HT1080 (cell line): ENCODE measurements around the gene GRIA2. TPM values are rescaled to one million over a fixed set of nuclear protein-coding genes. Genes with fewer than 3 reads are reported as not detected.

ENCODE experiments used
- DNase-seq: peaks from one replicate; pipeline ENCODE4 v3.0.0-alpha.2; 2015; ENCODE audit warnings: low read depth
- small RNA-seq: library from RNA; depleted of rRNA; stranded (forward); fragments of <200 nt; gene quantifications from one replicate; pipeline ENCODE3, GENCODE V24; 2014
- total RNA-seq: library from RNA; depleted of rRNA; stranded (reverse); fragments of >200 nt; shearing (Covaris generic); gene quantifications from 2 replicates; pipeline ENCODE4 v1.2.3, GENCODE V29; 2014; rRNA removed

Gene GRIA2
- total RNA-seq, 1 experiment from 2014 or later, result not detected

DNA sequence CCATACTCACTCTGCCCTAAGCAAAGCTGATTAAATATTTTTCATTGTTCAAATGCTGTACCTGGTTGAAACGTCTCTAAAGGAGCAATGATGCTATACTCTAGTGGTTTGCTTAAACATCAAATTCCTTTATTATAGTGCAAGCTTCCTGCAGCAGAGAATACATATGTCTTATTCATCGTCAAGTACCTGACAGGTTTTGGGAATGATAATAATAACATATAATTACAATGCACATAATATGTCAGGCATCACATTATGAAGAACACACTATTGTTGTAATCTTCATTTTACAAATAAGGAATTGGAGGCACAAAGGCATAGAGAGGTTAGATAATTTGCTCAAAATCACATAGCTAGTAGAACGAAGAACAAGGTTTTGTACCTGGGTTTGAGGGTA lies 151.6 kb downstream of the GRIA2 start:
- no peak for DNase-seq

DNA sequence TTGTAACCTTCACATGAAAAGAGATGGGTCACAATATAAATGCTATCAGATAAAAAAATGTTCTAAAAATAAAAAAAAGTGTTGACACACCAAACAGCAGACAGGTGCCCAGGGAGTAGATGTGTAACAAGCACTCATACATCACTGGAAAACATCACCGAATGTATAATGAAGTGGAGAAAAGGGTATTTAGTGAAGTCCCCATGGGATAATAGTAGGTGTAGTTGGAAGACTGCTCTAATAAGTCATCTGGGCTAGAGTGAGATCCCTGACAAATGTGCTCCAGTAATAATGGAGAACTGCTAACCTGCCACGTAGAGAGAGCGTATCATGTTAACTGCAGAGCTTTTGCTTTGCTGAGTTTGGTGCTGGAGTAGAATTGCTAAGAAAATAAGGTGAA lies 152.0 kb downstream of the GRIA2 start:
- no peak for DNase-seq

DNA sequence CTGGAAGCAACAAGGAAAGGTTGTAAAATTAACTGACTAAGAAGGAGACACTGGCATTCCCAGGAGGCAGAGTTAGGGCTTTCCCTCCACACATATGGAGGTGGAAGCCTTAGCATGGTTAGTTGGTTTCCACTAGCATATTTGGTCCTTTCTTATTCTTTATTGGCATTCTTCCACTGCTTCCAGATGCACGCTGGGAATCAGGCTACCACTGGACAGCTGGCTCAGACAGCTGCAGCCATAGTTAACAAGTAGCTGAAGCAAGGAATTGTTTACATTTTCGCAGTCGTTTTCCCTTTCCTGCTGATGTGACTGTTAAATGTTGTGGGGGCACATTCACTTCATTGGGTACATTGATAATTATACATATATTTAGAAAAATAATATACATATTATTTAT lies 169.2 kb downstream of the GRIA2 start:
- DNase-seq, result no peak

DNA sequence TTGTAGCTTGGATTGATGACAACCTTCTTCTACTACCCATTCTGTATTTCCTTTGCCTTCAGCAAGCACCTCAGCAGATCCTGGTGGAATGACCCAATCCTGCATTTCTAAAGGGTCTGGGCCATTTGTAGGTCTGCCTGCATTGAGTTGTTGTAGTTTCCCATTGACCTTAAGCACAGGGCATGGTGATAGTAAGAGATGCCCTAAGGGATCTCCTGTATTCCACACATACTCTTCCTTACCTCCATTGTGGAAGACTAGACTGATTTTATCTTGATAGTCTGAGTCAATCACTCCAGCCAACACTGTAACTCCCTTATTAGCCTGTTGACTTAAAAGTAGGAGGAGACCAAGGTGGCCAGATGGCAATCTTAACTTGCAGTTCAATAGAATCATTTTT lies 184.5 kb downstream of the GRIA2 start:
- DNase-seq, result no peak

Small RNAs within 50 kb of the gene (small RNA-seq; reads per million reads assigned to genes)
- gene RNU6-582P, result not detected

Other genes starting within 250 kb of the GRIA2 start
- gene PDGFC, start 248.9 kb upstream of the GRIA2 start, total RNA-seq, result 46.5 and 52.3 TPM in 2 replicates
- 8.8 and 14.6 TPM in 2 replicates for gene GLRB, start 144.6 kb upstream of the GRIA2 start, total RNA-seq